Measurements from ENCODE around the gene ZNF496.

DNA sequence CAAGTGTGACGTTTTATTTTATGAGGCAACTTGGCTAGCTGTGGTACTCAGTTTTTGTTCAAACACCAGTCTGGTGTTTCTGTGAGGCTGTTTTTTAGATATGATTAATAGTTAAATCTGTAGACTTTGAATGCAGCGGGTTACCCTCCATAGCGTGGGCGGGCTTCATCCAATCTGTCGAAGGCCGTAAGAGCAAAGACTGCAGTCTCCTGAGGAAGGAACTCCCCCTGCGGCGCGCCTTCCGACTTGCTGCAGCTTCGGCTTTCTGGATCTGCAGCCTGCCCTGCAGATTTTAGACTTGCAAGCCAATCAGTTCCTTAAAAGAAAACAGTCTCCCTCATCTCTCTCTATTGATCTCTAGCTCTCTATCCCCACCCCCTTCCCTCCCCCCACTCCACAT, 4.2 kb upstream of the ZNF496 start:
- TF ChIP-seq NFE2L2 (IDR thresholded peaks at IDR 0.05; ENCODE audit: low read depth, low read length) (no peak), CTCF (conservative IDR thresholded peaks at IDR 0.05; ENCODE audit: low read depth, low read length) (no peak), RCOR1 (IDR thresholded peaks at IDR 0.05; ENCODE audit: insufficient replicate concordance, low read length) (no peak), BHLHE40 (IDR thresholded peaks at IDR 0.05; ENCODE audit: low read depth, low read length) (no peak), CEBPB (IDR thresholded peaks at IDR 0.05; ENCODE audit: low read depth, low read length) (no peak), RFX5 (IDR thresholded peaks at IDR 0.05; ENCODE audit: low read depth, low read length) (no peak), FOS (IDR thresholded peaks at IDR 0.05; ENCODE audit: low read depth, low read length) (no peak)
- TF ChIP-seq, protein P1, sequence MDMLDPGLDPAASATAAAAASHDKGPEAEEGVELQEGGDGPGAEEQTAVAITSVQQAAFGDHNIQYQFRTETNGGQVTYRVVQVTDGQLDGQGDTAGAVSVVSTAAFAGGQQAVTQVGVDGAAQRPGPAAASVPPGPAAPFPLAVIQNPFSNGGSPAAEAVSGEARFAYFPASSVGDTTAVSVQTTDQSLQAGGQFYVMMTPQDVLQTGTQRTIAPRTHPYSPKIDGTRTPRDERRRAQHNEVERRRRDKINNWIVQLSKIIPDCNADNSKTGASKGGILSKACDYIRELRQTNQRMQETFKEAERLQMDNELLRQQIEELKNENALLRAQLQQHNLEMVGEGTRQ (IDR thresholded peaks at IDR 0.05; ENCODE audit: low read depth, low read length) = no peak
